Measurements from ENCODE around the gene HRAS.

- TF ChIP-seq POLR2AphosphoS5 (IDR thresholded peaks at IDR 0.05; ENCODE audit: insufficient read depth in 1 of 2, low read depth in 1 of 2) (no peak), CTCF (IDR thresholded peaks at IDR 0.05) (peak; percentile 32 to 61 (median 41))
Measured at GRCh38 chr11:554428-555226, 19.3 kb upstream of the HRAS start.
